Inflammatory macrophage treated with lipopolysaccharide for 4 hours (primary cell): ENCODE data around the gene LRRC3B.
"Not testable (repeated sequence)": the region's sequence is repeated elsewhere in the genome, so short reads cannot be mapped to it uniquely, and the experiment has no call there.

Experiments
- DNase-seq: peaks from one replicate; pipeline ENCODE4 v3.0.0-alpha.2; 2020

The LRRC3B gene

GRCh38 chr3:26622621-26623418, at the start of gene LRRC3B:
Gene LRRC3B, plus strand, starts transcription at chr3:26622772. Its CDS starts 86,901 bp downstream, at chr3:26709673.
- DNase-seq: no peak

GRCh38 chr3:26574766-26575165, 47.8 kb upstream of the LRRC3B start:
- no peak for DNase-seq

- no peak for DNase-seq
These were observed 43.5 kb upstream of the LRRC3B start for GRCh38 chr3:26579116-26579515.

GRCh38 chr3:26587571-26587970, 35.0 kb upstream of the LRRC3B start:
- no peak for DNase-seq

- no peak for DNase-seq
These were observed 33.6 kb upstream of the LRRC3B start for GRCh38 chr3:26588931-26589330.

GRCh38 chr3:26589678-26590077, 32.9 kb upstream of the LRRC3B start:
- no peak for DNase-seq

- no peak for DNase-seq
These were observed 31.6 kb upstream of the LRRC3B start for GRCh38 chr3:26590919-26591484.

- no peak for DNase-seq
These were observed 30.6 kb upstream of the LRRC3B start for GRCh38 chr3:26591926-26592325.

- no peak for DNase-seq
These were observed 30.1 kb upstream of the LRRC3B start for GRCh38 chr3:26592451-26592850.

GRCh38 chr3:26596335-26596734, 26.2 kb upstream of the LRRC3B start:
- DNase-seq: no peak

- not testable (repeated sequence) for DNase-seq
These were observed 19.3 kb upstream of the LRRC3B start for GRCh38 chr3:26603311-26603710.

GRCh38 chr3:26603771-26604170, 18.8 kb upstream of the LRRC3B start:
- DNase-seq: not testable (repeated sequence)

GRCh38 chr3:26614006-26614685, 8.4 kb upstream of the LRRC3B start:
- DNase-seq: no peak

GRCh38 chr3:26621176-26621575, 1.4 kb upstream of the LRRC3B start:
- no peak for DNase-seq

- DNase-seq: no peak
These were observed 509 bp upstream of the LRRC3B start for GRCh38 chr3:26621906-26622620.

- DNase-seq: no peak
These were observed 1.0 kb downstream of the LRRC3B start for GRCh38 chr3:26623419-26624208.

- no peak for DNase-seq
These were observed 1.7 kb downstream of the LRRC3B start for GRCh38 chr3:26624209-26624765.

- no peak for DNase-seq
These were observed 2.6 kb downstream of the LRRC3B start for GRCh38 chr3:26625187-26625586.

- no peak for DNase-seq
These were observed 4.5 kb downstream of the LRRC3B start for GRCh38 chr3:26627080-26627479.

GRCh38 chr3:26628915-26629314, 6.3 kb downstream of the LRRC3B start:
- DNase-seq: no peak

- DNase-seq: no peak
These were observed 8.3 kb downstream of the LRRC3B start for GRCh38 chr3:26630669-26631389.

- no peak for DNase-seq
These were observed 8.8 kb downstream of the LRRC3B start for GRCh38 chr3:26631390-26631738.
